CD8-positive, alpha-beta memory T cell (primary cell): Measurements from ENCODE around the gene ACSBG1. TPM values are rescaled to one million over a fixed set of nuclear protein-coding genes. Genes with fewer than 3 reads are reported as not detected.
A peak's percentile ranks its signal among the peaks of the same experiment; 100 is the strongest.

ENCODE experiments used
- CTCF ChIA-PET: fragments of 350-600 bp; sonication (Branson Sonifier 250); formaldehyde crosslinking; loops from one replicate; lab custom pipeline; 2021; ENCODE audit warnings: antibody characterized with exemption; lab: Charles Lee
- POLR2A ChIA-PET: fragments of 350-600 bp; sonication (Branson Sonifier 250); formaldehyde crosslinking; loops from one replicate; lab custom pipeline; 2021; ENCODE audit warnings: antibody characterized with exemption; lab: Charles Lee
- DNase-seq, 5 donors: peaks; one replicate each; pipeline versions ENCODE4 v3.0.0 to v3.0.0-alpha.2; 2020 to 2022; ENCODE audit warnings: mixed read lengths in 1 of 5
- H3K27ac ChIP-seq: one replicate; pipeline ENCODE4 v1.7.0; 2013; ENCODE audit warnings: low read depth, mild to moderate bottlenecking, low read length, moderate library complexity
- H3K27me3 ChIP-seq: 2 replicates; pipeline ENCODE4 v1.7.0; 2013; ENCODE audit warnings: low read length, mild to moderate bottlenecking; ENCODE audit not compliant: insufficient read depth, poor library complexity, severe bottlenecking
- H3K36me3 ChIP-seq: 2 replicates; pipeline ENCODE4 v1.7.0; 2013; ENCODE audit warnings: mild to moderate bottlenecking, low read length, moderate library complexity; ENCODE audit not compliant: insufficient read depth
- H3K4me1 ChIP-seq: 2 replicates; pipeline ENCODE4 v1.7.0; 2013; ENCODE audit warnings: mild to moderate bottlenecking, low read length, moderate library complexity; ENCODE audit not compliant: insufficient read depth
- H3K4me3 ChIP-seq: 2 replicates; pipeline ENCODE4 v1.7.0; 2013; ENCODE audit warnings: mild to moderate bottlenecking, low read length
- H3K9me3 ChIP-seq: 2 replicates; pipeline ENCODE4 v1.7.0; 2013; ENCODE audit warnings: mild to moderate bottlenecking, low read length
- H3K27ac Mint-ChIP-seq, 8 donors: one replicate each; pipeline ENCODE4 v1.8.0; 2020 to 2021; ENCODE audit warnings: mixed read lengths in 8 of 8, mild to moderate bottlenecking in 6 of 8, inconsistent platforms in 3 of 8, moderate library complexity in 3 of 8
- H3K27me3 Mint-ChIP-seq, 2 donors: one replicate each; pipeline ENCODE4 v1.8.0; 2020 to 2021; ENCODE audit warnings: mixed read lengths in 2 of 2, mild to moderate bottlenecking in 1 of 2, moderate library complexity in 1 of 2
- H3K36me3 Mint-ChIP-seq, 3 donors: one replicate each; pipeline ENCODE4 v1.8.0; 2020 to 2021; ENCODE audit warnings: mixed read lengths in 3 of 3, inconsistent platforms in 1 of 3, mild to moderate bottlenecking in 1 of 3
- H3K4me1 Mint-ChIP-seq, 3 donors: one replicate each; pipeline ENCODE4 v1.8.0; 2020 to 2021; ENCODE audit warnings: mixed read lengths in 3 of 3, inconsistent platforms in 1 of 3, mild to moderate bottlenecking in 1 of 3
- H3K4me3 Mint-ChIP-seq, 7 donors: one replicate each; pipeline ENCODE4 v1.8.0; 2020 to 2021; ENCODE audit warnings: mixed read lengths in 7 of 7, mild to moderate bottlenecking in 6 of 7, moderate library complexity in 4 of 7, inconsistent platforms in 2 of 7
- H3K9me3 Mint-ChIP-seq, 5 donors: one replicate each; pipeline ENCODE4 v1.8.0; 2020 to 2022; ENCODE audit warnings: mixed read lengths in 5 of 5, mild to moderate bottlenecking in 3 of 5, moderate library complexity in 2 of 5, inconsistent platforms in 1 of 5
- polyA plus RNA-seq: library from polyadenylated mRNA; unstranded; fragments of 300-500 nt; fragmentation: Illumina TruSeq; gene quantifications from one replicate; pipeline ENCODE4 v1.2.3, GENCODE V29; 2021
- total RNA-seq, 2 experiments: library from RNA; stranded (reverse); gene quantifications; one replicate each; pipeline ENCODE4 v1.2.3, GENCODE V29; 2021

Gene ACSBG1
- total and polyA plus RNA-seq, 3 experiments from 2014 or later: 0.06 TPM; not detected in 2

- H3K4me3 Mint-ChIP-seq: peak overlapping the region in 1 of 7 donors; percentile 88
- ChIA-PET CTCF (interaction anchor here (4.1 kb wide), 1 partner anchor 16 kb away, joined by 17 read pairs; the partner anchor contains the start of gene CIB2), POLR2A (no interaction called here)
Measured at GRCh38 chr15:78146425-78147154, 87.8 kb downstream of the ACSBG1 start.

GRCh38 chr15:78142332-78142731 lies 92.0 kb downstream of the ACSBG1 start:
- Mint-ChIP-seq H3K4me1 (peaks cover under 1 to 2% (median 2%) of the 10 kb centered on the region in 3 donors), H3K27me3 (peaks cover 0 to under 1% of the 10 kb centered on the region in 2 donors)
- no peaks in the 10 kb centered on the region for H3K27me3 ChIP-seq

More at GRCh38 chr15:78146425-78147154, 87.8 kb downstream of the ACSBG1 start:
- Histone ChIP-seq H3K27me3 (no peaks in the 10 kb centered on the region), H3K9me3 (no peaks in the 10 kb centered on the region), H3K4me1 (peaks cover 22% of the 10 kb centered on the region), H3K27ac (no peak overlapping the region), H3K4me3 (no peak overlapping the region), H3K36me3 (no peaks in the 10 kb centered on the region)
- H3K27me3 Mint-ChIP-seq: peaks cover 0 to 3% of the 10 kb centered on the region in 2 donors
- DNase-seq: no peak
- H3K36me3 Mint-ChIP-seq: peaks cover 3 to 9% (median 4%) of the 10 kb centered on the region in 3 donors
- peaks cover 26 to 37% (median 34%) of the 10 kb centered on the region in 3 donors for H3K4me1 Mint-ChIP-seq
- H3K27ac Mint-ChIP-seq: peak overlapping the region in 1 of 8 donors; percentile 51
- no peaks in the 10 kb centered on the region for H3K9me3 Mint-ChIP-seq

GRCh38 chr15:78140292-78140691 lies 94.1 kb downstream of the ACSBG1 start:
- Histone ChIP-seq H3K4me3 (no peak overlapping the region), H3K4me1 (no peaks in the 10 kb centered on the region), H3K9me3 (no peaks in the 10 kb centered on the region), H3K36me3 (no peaks in the 10 kb centered on the region), H3K27ac (no peak overlapping the region), H3K27me3 (no peaks in the 10 kb centered on the region)
- no peaks in the 10 kb centered on the region for H3K27me3 Mint-ChIP-seq
- H3K4me3 Mint-ChIP-seq: peak overlapping the region in 1 of 7 donors; percentile 40
- H3K9me3 Mint-ChIP-seq: no peaks in the 10 kb centered on the region
- CTCF ChIA-PET: interaction anchor here (0.6 to 3.1 kb wide), 2 partner anchors 9 to 25 kb away, joined by 3 to 9 read pairs; partner anchors contain the start of gene CIB2
- H3K27ac Mint-ChIP-seq: no peak overlapping the region
- POLR2A ChIA-PET: interaction anchor here (0.5 kb wide), 1 partner anchor 9 kb away, joined by 5 read pairs; the partner anchor contains the start of gene IDH3A
- DNase-seq: no peak
- H3K4me1 Mint-ChIP-seq: no peaks in the 10 kb centered on the region
- peaks cover 0 to 4% (median 3%) of the 10 kb centered on the region in 3 donors for H3K36me3 Mint-ChIP-seq

More at GRCh38 chr15:78142332-78142731, 92.0 kb downstream of the ACSBG1 start:
- H3K36me3 Mint-ChIP-seq: peaks cover 0 to 4% (median 3%) of the 10 kb centered on the region in 3 donors
- DNase-seq: no peak
- H3K27ac Mint-ChIP-seq: no peak overlapping the region
- no peaks in the 10 kb centered on the region for H3K9me3 ChIP-seq
- H3K27ac ChIP-seq: no peak overlapping the region
- no peaks in the 10 kb centered on the region for H3K9me3 Mint-ChIP-seq
- POLR2A ChIA-PET: no interaction called here
- no peak overlapping the region for H3K4me3 Mint-ChIP-seq
- H3K4me3 ChIP-seq: no peak overlapping the region
- no peaks in the 10 kb centered on the region for H3K4me1 ChIP-seq
- CTCF ChIA-PET: interaction anchor here (1.5 kb wide), 1 partner anchor 53 kb away, joined by 5 read pairs; no protein-coding TSS in a partner anchor
- no peaks in the 10 kb centered on the region for H3K36me3 ChIP-seq

GRCh38 chr15:78139578-78139977 lies 94.8 kb downstream of the ACSBG1 start:
- no peaks in the 10 kb centered on the region for H3K9me3 ChIP-seq
- POLR2A ChIA-PET: interaction anchor here (0.5 kb wide), 1 partner anchor 9 kb away, joined by 5 read pairs; the partner anchor contains the start of gene IDH3A
- no peak for DNase-seq
- no peaks in the 10 kb centered on the region for H3K27me3 ChIP-seq
- CTCF ChIA-PET: interaction anchor here (0.6 to 3.1 kb wide), 4 partner anchors 8 to 27 kb away, joined by 3 to 9 read pairs (median 4); partner anchors contain the start of genes CIB2 and IDH3A
- Mint-ChIP-seq H3K36me3 (peaks cover 0 to 4% (median 3%) of the 10 kb centered on the region in 3 donors), H3K27ac (no peak overlapping the region), H3K27me3 (no peaks in the 10 kb centered on the region), H3K4me1 (no peaks in the 10 kb centered on the region), H3K9me3 (no peaks in the 10 kb centered on the region), H3K4me3 (no peak overlapping the region)
- H3K4me1 ChIP-seq: no peaks in the 10 kb centered on the region
- no peaks in the 10 kb centered on the region for H3K36me3 ChIP-seq
- no peak overlapping the region for H3K27ac ChIP-seq
- no peak overlapping the region for H3K4me3 ChIP-seq

GRCh38 chr15:78133801-78134200 lies 100.6 kb downstream of the ACSBG1 start:
- Mint-ChIP-seq H3K36me3 (no peaks in the 10 kb centered on the region), H3K4me3 (peak overlapping the region in 1 of 7 donors; percentile 34), H3K27me3 (no peaks in the 10 kb centered on the region), H3K9me3 (no peaks in the 10 kb centered on the region), H3K27ac (peak overlapping the region in 3 of 8 donors; percentile 23 to 54 (median 38)), H3K4me1 (peaks cover 17 to 25% (median 21%) of the 10 kb centered on the region in 3 donors)
- Histone ChIP-seq H3K36me3 (no peaks in the 10 kb centered on the region), H3K27ac (no peak overlapping the region), H3K4me1 (peaks cover 12% of the 10 kb centered on the region), H3K9me3 (no peaks in the 10 kb centered on the region), H3K27me3 (no peaks in the 10 kb centered on the region), H3K4me3 (no peak overlapping the region)
- ChIA-PET POLR2A (no interaction called here), CTCF (interaction anchor here (1.4 to 1.8 kb wide), 2 partner anchors 16 to 62 kb away, joined by 4 to 5 read pairs; no protein-coding TSS in a partner anchor)
- no peak for DNase-seq

- Mint-ChIP-seq H3K9me3 (no peaks in the 10 kb centered on the region), H3K4me1 (peaks cover 17 to 25% (median 21%) of the 10 kb centered on the region in 3 donors), H3K4me3 (peak within 1 kb of the TSS; percentile 80 to 90 (median 82)), H3K27me3 (no peaks in the 10 kb centered on the region), H3K36me3 (no peaks in the 10 kb centered on the region), H3K27ac (peak within 1 kb of the TSS; percentile 56 to 95 (median 88))
- peak; percentile 68 to 85 (median 78) for DNase-seq
- peak within 1 kb of the TSS; percentile 73 for H3K4me3 ChIP-seq
- peaks cover 12% of the 10 kb centered on the region for H3K4me1 ChIP-seq
- no peaks in the 10 kb centered on the region for H3K27me3 ChIP-seq
- no peaks in the 10 kb centered on the region for H3K36me3 ChIP-seq
- ChIA-PET POLR2A (interaction anchor here (1.2 kb wide), 1 partner anchor 17 kb away, joined by 6 read pairs; the partner anchor contains the start of gene IDH3A), CTCF (interaction anchor here (0.7 to 3.6 kb wide), 24 partner anchors 8 to 409 kb away, joined by 3 to 17 read pairs (median 3); partner anchors contain the start of genes IDH3A and PSMA4)
- H3K9me3 ChIP-seq: no peaks in the 10 kb centered on the region
- peak within 1 kb of the TSS; percentile 68 for H3K27ac ChIP-seq
Measured at GRCh38 chr15:78131295-78132061, 102.9 kb downstream of the ACSBG1 start, which contains the start of gene CIB2. TSS of gene CIB2 (minus strand) at chr15:78131445. CDS start at chr15:78131215, 230 bp downstream.

- H3K36me3 ChIP-seq: no peaks in the 10 kb centered on the region
- ChIA-PET CTCF (interaction anchor here (0.7 to 3.6 kb wide), 23 partner anchors 10 to 410 kb away, joined by 3 to 17 read pairs (median 3); partner anchors contain the start of genes IDH3A, PSMA4 and SKIC8), POLR2A (interaction anchor here (1.2 kb wide), 1 partner anchor 18 kb away, joined by 6 read pairs; the partner anchor contains the start of gene IDH3A)
- peaks cover 12% of the 10 kb centered on the region for H3K4me1 ChIP-seq
- H3K9me3 Mint-ChIP-seq: no peaks in the 10 kb centered on the region
- DNase-seq: peak in 1 of 5 donors; percentile 13
- peak overlapping the region; percentile 40 to 93 (median 88) for H3K27ac Mint-ChIP-seq
- no peaks in the 10 kb centered on the region for H3K36me3 Mint-ChIP-seq
- H3K27me3 Mint-ChIP-seq: no peaks in the 10 kb centered on the region
- no peaks in the 10 kb centered on the region for H3K9me3 ChIP-seq
- peak overlapping the region; percentile 60 to 89 (median 75) for H3K4me3 Mint-ChIP-seq
- no peak overlapping the region for H3K4me3 ChIP-seq
- no peak overlapping the region for H3K27ac ChIP-seq
- no peaks in the 10 kb centered on the region for H3K27me3 ChIP-seq
- H3K4me1 Mint-ChIP-seq: peaks cover 17 to 25% (median 21%) of the 10 kb centered on the region in 3 donors
Measured at GRCh38 chr15:78130466-78131294, 103.7 kb downstream of the ACSBG1 start.
